NCI-H82 (cell line): ENCODE data around the gene HLA-DOA.
A peak's percentile ranks its signal among the peaks of the same experiment; 100 is the strongest.

Source experiments
- DNase-seq: peaks from one replicate; lab custom pipeline; 2025; lab: John Stamatoyannopoulos, UW

HLA-DOA gene

DNA sequence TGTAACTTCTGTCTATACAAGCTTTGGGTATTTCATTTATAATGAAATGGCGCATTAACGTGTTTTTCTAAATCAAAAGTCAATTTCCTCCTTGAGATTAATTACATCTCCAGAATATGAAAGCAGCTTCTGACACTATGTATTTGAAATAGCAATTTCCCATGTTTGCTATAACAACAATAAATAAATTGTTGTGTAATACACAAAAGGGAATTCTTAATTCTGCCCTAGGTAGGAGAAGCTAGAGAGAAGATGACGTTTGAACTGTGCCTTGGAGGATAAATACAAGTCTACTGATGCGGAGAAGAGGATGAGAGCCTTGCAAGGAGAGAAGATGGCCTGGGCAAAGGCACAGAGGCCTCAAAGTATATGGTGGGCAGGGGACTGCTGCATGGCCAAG lies 7.6 kb upstream of the HLA-DOA start:
- DNase-seq, result no peak

DNA sequence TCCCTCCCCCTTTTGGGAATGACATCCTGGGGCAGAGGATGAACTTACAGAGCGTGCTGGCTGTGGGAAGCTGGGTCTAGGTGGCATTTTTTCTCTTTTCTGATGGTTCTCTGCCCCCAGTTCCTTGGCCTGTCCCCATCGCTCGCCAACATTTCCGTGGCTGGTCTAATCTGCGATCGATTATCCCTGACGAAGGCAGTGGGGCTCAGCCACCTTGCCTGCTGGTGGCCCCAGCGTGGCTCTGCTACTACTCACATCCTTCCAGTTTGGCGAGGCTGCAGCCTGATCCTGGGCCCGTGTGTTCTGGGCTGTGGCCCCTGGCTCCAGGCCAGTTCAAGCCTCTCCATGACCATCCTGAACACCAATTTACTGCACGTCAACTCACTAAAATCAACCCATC lies 6.4 kb upstream of the HLA-DOA start:
- no peak for DNase-seq

DNA sequence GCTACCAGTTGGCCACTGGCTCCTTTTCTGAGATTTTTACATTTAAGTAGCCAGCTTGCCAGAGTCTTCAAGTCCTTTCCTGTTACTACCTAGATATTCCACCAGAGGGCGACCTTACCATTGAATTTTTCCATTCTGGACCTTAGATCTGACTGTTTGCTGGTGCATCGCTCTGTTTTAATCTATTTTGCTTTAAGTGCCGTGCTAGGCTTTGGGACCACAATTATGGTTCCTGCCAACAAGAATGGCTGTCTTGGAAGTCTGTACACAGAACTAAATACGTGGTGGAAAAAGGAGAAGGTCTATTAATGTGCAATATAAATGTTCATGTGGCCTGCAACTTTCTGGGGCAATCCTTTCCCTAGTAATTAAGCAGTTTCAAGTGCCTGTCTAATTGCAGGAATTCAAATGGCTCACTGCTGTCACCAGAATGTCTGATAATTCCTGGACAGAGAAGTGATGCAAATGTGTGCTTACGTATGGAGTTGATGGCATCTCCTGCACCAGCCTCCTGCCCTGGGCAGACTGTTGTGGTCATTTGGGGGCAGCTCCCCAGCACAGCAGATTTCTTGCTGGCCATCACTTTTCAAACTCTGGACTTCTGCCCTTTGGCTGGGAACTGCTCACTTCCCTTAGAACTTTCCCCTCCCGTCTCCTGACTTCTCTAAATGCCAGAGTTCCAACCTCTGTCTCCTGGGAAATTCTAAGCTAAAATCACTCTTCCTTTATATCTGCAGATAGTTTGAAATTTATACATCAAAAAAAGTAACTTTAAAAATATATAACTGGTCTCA lies 5.6 kb upstream of the HLA-DOA start:
- DNase-seq, result peak; percentile 88

DNA sequence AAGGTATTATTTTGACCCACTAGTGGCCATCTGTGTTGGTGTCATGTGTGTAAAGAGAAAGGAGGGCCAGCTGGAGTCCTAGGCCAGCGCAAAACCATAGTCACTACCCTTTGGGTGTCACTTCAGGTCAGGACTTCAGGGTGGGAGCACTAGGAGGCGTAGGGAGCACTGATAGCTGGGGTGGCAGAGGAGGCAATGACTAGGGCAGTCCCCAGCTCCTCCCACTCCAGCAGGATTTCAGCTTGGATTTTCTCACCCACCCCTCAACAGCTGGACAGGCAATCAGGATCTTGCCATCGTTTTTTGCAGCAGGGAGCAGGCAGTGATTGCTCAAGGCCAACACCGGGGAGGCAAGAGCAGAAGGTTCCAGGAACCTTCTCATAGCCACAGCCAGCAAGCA lies 4.2 kb upstream of the HLA-DOA start:
- peak; percentile 21 for DNase-seq

DNA sequence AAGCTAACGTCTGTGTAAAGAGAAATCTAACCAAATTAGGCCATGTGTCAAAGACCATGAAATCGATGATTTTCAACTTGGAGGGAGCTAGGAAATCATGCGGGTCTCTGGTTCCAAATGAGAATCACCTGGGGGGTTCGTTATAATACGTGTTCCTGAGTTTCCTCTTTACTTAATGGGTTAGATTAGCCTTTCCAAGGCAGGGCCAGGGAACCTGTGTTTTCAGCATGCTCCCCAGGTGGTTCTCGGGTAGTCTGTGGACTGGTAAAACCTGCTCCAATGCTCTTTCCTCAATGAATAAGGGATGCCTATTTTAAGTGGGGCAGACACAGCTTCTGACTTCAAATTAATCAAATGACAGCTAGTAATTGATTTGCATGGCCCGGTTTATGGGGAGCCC lies 965 bp upstream of the HLA-DOA start:
- DNase-seq, result no peak

DNA sequence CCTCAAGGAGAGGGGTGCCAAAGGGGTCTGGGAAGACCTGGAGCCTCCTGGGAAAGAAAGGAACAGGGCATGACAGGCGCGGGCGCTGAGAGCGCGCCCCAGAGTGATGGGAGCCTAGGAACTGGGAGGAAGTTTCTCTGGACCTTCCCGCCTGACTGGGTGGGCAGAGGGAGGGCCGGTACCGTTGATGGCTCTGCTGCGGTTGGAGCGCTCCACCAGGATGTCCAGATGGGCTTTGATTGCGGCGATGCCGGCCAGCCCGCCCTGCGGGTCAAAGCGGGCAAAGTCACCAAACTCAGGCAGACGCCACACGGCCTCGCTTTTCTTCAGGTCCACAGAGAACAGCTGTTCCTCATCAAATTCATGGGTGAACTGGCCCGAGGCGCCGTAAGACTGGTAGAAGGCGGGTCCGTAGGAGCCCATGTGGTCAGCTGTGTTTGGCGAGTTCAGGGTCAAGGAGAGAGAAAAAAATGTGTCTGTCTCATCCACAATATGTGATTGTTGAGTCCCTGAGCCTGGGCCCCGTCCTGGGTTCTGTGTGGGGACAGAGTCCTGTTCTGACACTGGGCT lies 1.5 kb downstream of the HLA-DOA start:
- DNase-seq, result no peak

DNA sequence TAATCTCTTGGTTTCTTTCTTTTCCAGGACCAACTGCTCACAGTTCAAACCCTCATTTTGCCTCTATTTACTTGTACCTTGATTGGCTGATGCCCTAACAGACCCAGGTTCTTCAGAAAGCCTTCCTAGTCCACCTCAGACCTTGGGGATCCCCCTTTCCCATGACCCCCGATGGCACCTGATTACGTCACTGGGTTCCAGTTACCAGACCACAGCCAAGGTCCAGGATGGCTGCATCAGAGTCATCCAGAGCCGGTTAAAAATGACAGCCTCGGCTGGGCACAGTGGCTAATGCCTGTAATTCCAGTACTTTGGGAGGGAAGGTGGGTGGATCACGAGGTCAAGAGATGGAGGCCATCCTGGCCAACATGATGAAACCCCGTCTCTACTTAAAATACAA lies 4.5 kb downstream of the HLA-DOA start:
- no peak for DNase-seq

DNA sequence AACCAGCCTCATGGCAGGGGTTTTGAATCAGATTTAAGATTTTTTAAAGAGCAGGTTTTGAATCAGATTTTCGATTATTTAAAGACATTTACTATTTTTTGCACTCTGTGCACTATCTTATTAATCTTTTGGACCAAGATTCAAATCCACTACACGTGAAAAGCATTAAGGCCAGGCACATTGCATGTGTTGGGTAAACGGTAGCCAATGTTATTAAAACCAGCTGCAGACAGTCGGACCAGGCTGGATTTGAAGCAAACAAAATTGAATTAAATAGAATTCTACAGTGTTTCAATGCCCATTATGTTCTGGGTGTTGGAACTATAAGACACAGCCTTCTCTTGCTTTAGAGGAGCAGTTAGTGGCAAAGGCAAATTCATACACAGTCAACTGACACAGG lies 7.7 kb downstream of the HLA-DOA start:
- no peak for DNase-seq

DNA sequence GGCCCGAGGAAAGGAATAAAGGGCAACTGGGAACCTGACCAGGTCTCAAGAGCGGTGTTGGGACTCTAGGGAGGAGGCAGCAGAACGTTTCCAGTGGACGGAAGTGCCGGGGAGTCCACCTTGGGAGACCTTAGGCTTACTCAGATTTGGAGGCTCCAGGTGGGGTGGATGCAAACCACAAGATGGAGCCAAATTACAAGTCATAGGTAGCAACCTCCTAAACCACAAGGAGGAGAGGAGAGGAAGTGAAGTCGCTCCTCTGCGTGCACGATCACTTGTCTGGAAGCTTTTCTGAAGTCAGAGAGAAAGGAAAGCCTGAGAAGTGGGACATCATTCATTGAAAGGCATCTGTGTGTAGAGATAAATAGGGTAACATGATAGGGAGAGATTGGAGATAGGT lies 9.3 kb downstream of the HLA-DOA start:
- DNase-seq, result peak; percentile 59

DNA sequence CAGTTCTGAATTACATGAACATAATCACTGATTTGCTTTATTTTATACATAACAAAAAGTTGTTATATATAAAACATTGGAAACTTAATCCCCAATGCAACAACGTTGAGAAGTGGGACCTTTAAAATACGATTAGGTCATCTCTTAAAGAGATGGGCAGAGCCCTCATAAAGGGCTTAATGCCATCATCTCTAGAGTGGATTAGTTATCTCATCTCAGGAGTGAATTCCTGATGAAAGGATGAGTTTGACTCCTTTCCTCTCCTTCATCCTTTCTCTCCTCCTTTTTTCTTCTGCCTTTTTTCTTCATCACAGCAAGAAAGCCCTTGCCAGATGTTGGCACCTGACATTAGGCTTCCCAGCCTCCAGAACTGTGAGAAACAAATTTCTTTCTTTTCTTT lies 13.9 kb downstream of the HLA-DOA start:
- peak; percentile 56 for DNase-seq

DNA sequence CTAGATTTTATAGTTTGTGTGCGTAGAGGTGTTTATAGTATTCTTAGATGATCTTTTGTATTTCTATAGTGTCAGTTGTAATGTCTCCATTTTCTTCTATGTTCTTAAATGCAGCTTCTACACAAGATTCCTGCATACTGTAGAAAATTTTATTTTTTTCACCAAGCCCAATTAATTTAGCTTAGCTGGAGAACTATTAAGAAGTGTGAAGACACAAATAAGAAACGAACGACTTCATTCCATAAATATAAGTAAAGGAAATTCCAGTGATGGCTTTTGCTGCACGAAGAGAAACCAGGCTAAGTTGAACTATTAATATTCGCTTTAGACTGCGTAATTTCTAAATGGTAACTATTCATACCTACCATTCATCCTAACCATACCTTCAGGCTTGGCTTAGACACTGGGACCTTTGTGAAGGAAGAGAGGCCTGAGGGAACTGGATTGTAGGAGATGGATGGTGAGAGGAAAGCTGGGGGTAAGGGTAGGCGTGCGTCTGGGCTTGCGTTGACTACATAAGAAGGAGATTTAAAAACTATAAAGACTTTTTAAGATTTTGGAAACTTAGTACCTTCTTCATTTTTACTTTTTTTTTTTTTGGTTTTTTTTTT lies 15.9 kb downstream of the HLA-DOA start:
- DNase-seq, result no peak

DNA sequence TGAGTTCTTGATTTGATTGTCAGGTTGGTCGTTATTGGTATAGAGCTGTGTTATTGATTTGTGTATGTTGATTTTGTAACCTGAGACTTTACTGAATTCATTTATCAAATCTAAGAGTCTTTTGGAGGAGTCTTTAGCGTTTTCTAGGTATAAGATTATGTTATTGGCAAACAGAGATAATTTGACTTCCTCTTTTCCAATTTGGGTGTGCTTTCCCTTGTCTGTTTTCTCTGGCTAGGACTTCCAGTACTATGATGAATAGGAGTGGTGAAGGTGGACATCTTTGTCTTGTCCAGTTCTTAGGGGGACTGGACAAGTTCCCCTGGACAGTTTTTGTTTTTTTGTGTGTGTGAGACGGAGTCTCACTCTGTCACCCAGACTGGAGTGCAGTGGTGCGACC lies 17.4 kb downstream of the HLA-DOA start:
- DNase-seq, result no peak

DNA sequence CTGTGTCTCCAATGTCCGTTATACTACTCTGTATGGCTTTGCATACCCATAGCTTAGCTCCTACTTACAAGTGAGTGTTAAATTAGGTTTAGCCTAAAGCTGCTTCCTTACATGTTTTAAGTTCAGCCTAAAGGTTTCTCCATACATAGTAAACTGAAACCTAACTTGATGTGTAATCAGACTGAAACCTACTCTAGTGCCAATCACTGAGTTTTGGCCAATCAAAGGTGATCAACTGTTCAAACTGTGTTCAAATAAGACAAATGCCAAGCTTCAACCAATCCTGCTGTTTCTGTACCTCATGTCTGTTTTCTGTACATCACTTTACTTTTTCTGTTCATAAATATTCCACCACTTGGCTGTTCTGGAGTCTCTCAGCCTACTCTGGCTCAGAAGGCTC lies 20.0 kb downstream of the HLA-DOA start:
- DNase-seq, result no peak

DNA sequence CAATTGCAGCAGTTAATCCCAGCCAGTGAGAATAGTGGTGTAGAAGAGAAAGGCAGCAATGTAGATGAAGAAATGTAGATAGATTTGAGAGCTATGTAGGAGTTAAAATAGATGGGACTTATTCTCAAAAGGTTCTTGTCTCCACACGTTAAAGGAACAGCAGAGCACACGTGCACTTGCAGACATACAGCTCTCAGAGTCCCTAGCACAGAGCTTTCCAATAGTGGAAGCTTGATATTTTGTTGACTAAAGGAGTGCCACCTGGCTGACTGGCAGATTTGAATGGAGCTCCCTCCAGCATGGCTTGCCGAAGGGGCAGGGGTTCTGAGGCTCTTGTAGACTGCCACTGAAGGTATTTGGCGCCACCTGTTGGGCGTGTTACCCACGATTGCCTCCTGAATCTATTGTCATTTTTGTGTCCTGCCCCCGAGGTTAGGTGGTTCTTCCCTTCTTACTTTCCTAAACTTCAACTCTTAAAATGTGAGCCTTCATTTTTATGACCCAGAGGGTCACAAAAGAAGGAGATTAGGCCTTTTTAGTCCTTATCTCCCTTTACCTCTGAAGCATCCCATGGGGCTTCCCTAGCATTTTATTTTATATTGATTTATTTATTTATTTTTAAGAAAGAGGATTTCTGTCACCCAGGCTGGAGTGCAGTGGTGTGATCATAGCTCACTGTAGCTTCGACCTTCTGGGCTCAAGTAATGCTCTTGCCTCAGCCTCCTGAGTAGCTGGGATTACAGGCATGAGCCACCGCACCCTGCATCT lies 24.6 kb downstream of the HLA-DOA start:
- DNase-seq, result peak; percentile 95

DNA sequence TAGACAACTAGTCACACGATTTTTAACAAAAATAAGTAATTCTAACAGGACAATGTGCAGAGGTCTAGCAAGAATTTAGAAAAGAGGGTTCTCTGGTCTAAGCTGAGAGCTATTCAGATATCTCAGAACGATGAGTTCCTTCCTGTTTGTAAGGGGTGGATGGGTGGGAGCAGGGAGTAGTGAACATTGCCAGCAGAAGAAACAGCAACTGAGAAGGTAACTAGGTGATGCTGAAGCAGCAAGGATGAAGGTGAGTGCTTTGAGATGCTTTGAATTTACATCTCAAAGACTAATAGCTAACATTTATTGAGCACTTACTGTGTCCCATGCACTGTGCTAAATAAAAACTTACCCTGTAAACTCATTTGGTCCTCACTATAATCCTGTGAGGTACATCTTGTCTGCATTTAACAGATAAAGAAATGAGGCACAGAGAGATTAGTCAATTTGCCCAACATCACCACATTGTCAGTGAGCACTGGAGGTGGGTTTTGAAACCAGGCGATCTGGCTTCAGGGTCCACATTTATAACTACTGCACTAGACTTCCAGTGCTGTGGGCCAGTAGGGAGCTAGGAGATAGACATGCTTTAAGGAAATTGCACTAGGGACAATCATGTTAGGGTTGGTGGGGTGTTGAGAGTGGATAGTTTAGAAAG lies 25.3 kb downstream of the HLA-DOA start:
- DNase-seq, result no peak

DNA sequence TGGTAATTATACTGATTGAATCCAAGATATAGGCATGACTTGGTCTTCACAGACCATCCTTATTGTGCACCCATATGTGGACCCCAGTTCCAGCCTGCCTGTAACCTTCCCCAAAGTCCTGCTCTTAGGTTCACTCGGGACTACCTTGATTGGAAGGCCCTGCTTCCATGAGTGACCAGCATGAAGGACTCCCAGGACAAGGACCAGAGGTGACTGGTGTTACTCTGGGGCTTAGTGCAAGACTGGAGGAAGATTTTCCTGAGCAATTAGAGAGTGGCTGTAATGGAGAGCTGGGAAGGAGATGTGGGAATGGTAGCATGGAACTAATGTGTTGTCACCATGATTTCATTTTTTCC lies 25.9 kb downstream of the HLA-DOA start:
- no peak for DNase-seq

DNA sequence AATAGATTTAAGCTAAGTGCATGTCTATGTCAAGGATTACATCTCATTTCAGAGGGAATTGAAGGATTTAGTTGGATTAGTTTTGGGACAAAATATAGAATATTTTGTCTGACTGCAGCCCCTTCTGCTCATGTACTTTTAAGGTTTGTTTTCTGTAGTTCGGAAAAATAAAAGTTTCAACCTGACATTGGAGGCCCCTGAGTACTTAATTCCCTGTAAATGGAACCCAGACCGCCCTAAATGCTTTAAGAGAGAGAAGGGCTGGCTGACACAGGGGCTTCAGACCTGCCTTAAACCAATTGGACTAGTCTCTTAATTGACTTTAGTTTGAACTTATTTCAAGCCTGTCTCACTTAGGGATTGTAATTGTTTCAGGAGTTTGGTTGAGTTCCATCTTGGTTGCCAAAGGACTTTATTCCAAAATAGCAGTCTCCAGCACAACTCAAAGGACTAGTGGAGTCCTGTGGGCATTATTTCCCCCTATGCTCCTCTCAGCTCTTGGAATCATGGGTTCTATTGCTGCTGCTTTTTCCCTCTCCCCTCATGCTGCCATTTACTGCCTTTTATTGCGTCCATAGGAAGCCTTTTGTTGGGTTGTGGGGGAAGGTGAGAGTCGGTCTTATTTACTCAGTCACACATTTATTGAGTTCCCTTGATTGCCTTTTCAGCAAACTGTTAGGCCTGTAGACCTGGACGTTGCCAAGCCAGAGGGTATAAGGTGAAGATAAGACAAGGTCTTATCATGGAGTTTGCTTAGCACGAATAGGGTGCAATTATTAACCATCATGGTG lies 26.5 kb downstream of the HLA-DOA start:
- DNase-seq, result peak; percentile 88

DNA sequence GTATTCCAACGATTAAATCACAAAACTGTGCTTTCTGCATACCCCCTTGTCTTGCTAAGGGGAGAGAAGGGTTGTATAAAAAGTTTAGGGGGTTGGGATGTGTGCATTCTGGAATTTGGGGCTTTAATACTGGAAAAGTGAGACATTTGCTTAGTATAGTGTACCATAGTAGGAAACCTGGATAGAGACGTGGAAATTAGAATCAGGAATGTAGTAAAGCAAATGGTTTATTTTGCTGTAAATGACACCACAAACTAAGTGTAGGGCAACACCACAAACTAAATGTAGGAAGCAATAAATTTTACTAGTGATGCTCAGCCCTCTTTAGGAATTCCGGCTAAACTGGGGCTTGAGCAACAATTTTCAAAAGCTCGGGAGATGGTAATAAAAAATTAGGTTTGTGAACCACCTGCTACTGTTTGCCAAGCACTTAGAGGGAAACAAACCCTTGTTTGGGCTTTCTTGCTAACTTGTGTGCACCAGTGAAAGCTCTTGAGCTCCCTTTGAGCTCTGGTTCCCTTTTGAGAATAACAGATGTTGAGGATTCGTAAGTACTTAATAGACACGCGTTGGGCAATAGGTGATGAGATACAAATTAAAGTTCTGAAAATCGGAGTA lies 27.2 kb downstream of the HLA-DOA start:
- DNase-seq, result peak; percentile 91

DNA sequence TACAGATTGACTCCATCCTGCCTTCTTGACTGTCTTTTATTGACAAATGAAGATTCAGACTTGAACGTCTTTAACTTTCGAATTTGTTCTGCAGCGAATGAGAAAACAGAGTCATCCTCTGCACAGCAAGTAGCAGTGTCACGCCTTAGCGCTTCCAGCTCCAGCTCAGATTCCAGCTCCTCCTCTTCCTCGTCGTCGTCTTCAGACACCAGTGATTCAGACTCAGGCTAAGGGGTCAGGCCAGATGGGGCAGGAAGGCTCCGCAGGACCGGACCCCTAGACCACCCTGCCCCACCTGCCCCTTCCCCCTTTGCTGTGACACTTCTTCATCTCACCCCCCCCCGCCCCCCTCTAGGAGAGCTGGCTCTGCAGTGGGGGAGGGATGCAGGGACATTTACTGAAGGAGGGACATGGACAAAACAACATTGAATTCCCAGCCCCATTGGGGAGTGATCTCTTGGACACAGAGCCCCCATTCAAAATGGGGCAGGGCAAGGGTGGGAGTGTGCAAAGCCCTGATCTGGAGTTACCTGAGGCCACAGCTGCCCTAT lies 28.8 kb downstream of the HLA-DOA start:
- peak; percentile 50 for DNase-seq

DNA sequence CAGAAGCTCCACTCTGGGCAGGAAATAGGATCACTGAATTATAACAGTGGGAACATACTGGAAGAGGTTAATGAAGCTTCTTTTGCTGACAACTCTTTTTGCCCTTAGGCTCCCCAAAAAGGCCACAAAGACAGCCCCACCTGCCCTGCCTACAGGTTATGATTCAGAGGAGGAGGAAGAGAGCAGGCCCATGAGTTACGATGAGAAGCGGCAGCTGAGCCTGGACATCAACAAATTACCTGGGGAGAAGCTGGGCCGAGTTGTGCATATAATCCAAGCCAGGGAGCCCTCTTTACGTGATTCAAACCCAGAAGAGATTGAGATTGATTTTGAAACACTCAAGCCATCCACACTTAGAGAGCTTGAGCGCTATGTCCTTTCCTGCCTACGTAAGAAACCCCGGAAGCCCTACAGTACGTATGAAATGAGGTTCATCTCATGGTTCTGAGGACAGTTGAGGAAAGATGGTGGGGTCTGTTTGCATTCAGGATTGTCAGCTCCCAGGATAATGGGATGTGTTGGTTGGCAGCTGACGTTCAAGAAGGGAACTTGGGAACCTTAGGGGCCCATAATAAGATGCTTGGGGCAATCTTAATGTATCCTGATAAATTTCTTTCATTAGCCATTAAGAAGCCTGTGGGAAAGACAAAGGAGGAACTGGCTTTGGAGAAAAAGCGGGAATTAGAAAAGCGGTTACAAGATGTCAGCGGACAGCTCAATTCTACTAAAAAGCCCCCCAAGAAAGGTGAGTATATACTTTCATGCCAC lies 29.5 kb downstream of the HLA-DOA start:
- DNase-seq, result no peak
